Upper lobe of left lung (tissue), 6 donors: Measurements from ENCODE around the gene TSPOAP1. TPM values are rescaled to one million over a fixed set of nuclear protein-coding genes. Genes with fewer than 3 reads are reported as not detected.

Source experiments
- ATAC-seq, 2 donors: fragments of 200-7000 bp; cut with Tn5 transposase; one replicate each; pipeline ENCODE4 v1.9.1; 2022; ENCODE audit warnings: mild to moderate bottlenecking in 2 of 2, moderate library complexity in 2 of 2; ENCODE audit not compliant: low FRiP score in 2 of 2
- DNase-seq, 2 donors: peaks; one replicate each; pipeline ENCODE4 v3.0.0-alpha.2; 2019 to 2020
- H3K27ac ChIP-seq, 4 donors: fragments of 200-600 bp; sonication (generic); one replicate each; pipeline ENCODE4 v1.5.1; 2016 to 2019
- H3K27me3 ChIP-seq, 4 donors: fragments of 200-600 bp; sonication (generic); one replicate each; pipeline ENCODE4 v1.5.1; 2017 to 2019
- H3K36me3 ChIP-seq, 4 donors: fragments of 200-600 bp; sonication (generic); one replicate each; pipeline ENCODE4 v1.5.1; 2016 to 2019
- H3K4me1 ChIP-seq, 4 donors: fragments of 200-600 bp; sonication (generic); one replicate each; pipeline ENCODE4 v1.5.1; 2018 to 2019
- H3K4me3 ChIP-seq, 4 donors: fragments of 200-600 bp; sonication (generic); one replicate each; pipeline ENCODE4 v1.5.1; 2017 to 2019; ENCODE audit warnings: mild to moderate bottlenecking in 2 of 4, moderate library complexity in 1 of 4
- H3K9me3 ChIP-seq, 4 donors: fragments of 200-600 bp; sonication (generic); one replicate each; pipeline ENCODE4 v1.5.1; 2018 to 2019
- EP300 ChIP-seq, 4 donors: sonication (generic); formaldehyde crosslinking; IDR thresholded peaks; one replicate each; pipeline ENCODE4 v1.5.1; 2017; ENCODE audit warnings: antibody characterized with exemption in 4 of 4, control low read depth in 2 of 4
- POLR2A ChIP-seq, 4 donors: fragments of 450-650 bp; IDR thresholded peaks; one replicate each; pipeline ENCODE4 v1.5.1; 2016 to 2017; ENCODE audit warnings: antibody characterized with exemption in 4 of 4, mild to moderate bottlenecking in 2 of 4
- POLR2AphosphoS5 ChIP-seq, 2 donors: sonication (generic); formaldehyde crosslinking; IDR thresholded peaks; one replicate each; pipeline ENCODE4 v1.5.1; 2017; ENCODE audit warnings: antibody characterized with exemption in 2 of 2
- WGBS, 2 donors: methylation state at CpG; one replicate each; pipeline ENCODE4 v1.1.5; 2017 to 2018; 5-methylcytosine and 5-hydroxymethylcytosine counted together
- total RNA-seq, 6 donors: library from RNA; depleted of rRNA in 4 of 6; stranded (reverse); fragments of >200 nt in 4 of 6; gene quantifications; one replicate each; pipeline versions ENCODE4 v1.1.0 to v1.2.1, GENCODE V29; 2016 to 2021
- TF ChIP-seq, protein P1 (sequence below), 6 experiments: fragments of 450-650 bp in 4 of 6; fragments of 200-600 bp in 2 of 6; sonication (generic) in 2 of 6; IDR thresholded peaks; one replicate each; pipeline ENCODE4 v1.5.1; 2016 to 2019; ENCODE audit warnings: antibody characterized with exemption in 6 of 6
- donor health status: DM: no; HTN: no; CAD: no; lungs with moderate emphysema.
- donor health status: DM: no; HTN: yes; CAD: no; lungs with severe emphysema.

TSPOAP1 gene
- total RNA-seq, 6 donors from 2014 or later = 14.0 to 50.3 (median 24.1) TPM

DNA sequence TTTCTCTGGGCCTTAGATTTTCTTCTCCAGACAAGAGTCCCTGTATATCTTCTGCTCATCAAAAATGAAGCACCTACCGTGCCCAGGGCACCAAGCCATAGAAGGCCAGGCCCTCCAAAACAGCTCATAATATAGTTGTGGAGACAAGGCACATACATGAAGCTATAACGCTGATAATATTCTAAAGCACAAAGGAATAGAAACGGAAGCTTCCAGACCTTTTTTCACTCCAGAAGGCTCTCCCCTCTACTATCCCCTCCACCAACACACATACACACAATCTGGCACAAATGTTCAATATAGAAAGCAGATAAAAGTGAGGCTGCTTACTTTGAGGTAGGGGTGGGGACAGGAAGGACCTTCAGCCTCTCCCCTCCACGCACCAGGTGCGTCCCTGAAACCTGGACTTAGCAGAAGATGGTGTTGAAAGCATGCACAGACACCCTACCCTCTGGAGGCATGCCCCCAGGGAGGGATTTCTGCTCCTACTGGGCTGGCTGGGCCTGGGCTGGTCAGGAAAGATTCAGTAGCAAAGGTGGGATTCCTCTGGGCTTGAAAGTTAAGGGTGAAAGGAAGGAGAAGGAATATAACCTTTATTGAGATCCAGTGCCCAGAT lies 37.5 kb upstream of the TSPOAP1 start:
- ATAC-seq (no peak), DNase-seq (no peak)
- WGBS, 2 donors = 69 to 72% methylated on average over 5 of the region's 5 CpGs
- H3K36me3 ChIP-seq = no peaks in the 10 kb centered on the region
- no peak overlapping the region for H3K27ac ChIP-seq
- H3K4me3 ChIP-seq = no peak overlapping the region
- no peaks in the 10 kb centered on the region for H3K9me3 ChIP-seq
- no peaks in the 10 kb centered on the region for H3K27me3 ChIP-seq
- H3K4me1 ChIP-seq = no peaks in the 10 kb centered on the region
- no peak for TF ChIP-seq POLR2AphosphoS5 (IDR thresholded peaks at IDR 0.05)
- TF ChIP-seq POLR2A (IDR thresholded peaks at IDR 0.05) = no peak
- no peak for TF ChIP-seq EP300 (IDR thresholded peaks at IDR 0.05)
- TF ChIP-seq, protein P1, sequence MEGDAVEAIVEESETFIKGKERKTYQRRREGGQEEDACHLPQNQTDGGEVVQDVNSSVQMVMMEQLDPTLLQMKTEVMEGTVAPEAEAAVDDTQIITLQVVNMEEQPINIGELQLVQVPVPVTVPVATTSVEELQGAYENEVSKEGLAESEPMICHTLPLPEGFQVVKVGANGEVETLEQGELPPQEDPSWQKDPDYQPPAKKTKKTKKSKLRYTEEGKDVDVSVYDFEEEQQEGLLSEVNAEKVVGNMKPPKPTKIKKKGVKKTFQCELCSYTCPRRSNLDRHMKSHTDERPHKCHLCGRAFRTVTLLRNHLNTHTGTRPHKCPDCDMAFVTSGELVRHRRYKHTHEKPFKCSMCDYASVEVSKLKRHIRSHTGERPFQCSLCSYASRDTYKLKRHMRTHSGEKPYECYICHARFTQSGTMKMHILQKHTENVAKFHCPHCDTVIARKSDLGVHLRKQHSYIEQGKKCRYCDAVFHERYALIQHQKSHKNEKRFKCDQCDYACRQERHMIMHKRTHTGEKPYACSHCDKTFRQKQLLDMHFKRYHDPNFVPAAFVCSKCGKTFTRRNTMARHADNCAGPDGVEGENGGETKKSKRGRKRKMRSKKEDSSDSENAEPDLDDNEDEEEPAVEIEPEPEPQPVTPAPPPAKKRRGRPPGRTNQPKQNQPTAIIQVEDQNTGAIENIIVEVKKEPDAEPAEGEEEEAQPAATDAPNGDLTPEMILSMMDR (IDR thresholded peaks at IDR 0.05) = no peak

DNA sequence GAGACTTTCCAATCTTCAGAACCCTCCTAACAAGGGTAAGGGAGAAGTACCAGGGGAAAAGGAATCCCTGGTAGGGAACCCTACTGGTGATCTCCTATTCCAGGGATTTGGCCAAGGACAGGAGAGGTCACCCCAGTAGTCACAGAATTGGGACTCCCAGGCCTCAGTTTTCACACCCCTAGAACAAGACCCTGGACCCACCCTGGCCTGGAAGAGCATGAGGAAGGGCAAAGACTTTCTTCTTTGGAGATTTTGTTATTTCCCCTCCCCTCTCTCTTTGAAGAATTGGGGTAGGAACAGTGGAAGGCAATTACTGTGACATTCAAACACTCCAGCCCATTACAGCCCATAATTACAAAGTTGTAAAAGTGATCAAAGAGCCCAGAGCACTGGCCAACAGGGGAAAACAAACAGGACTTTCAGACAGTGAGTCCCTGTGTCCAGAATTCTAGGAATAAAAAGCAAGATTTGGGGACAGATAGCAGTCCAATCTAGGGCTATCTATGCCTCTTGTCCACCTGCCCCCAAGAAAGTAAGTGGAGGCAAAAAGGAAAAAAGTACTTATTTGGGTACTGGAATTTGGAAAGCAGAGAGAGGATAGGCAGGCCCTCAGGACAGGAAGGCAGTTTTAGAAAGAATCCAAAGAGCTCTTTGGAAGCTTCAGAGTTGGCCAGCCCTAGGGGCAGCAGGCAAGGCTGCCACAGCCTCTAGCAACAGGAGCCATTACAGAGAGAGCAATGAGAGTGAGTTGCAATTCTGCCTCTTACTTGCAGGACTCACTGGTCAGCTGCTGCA lies 36.8 kb upstream of the TSPOAP1 start:
- no peak for DNase-seq
- no peaks in the 10 kb centered on the region for H3K9me3 ChIP-seq
- H3K27me3 ChIP-seq = no peaks in the 10 kb centered on the region
- TF ChIP-seq EP300 (IDR thresholded peaks at IDR 0.05) (no peak), POLR2AphosphoS5 (IDR thresholded peaks at IDR 0.05) (no peak), POLR2A (IDR thresholded peaks at IDR 0.05) (no peak)
- TF ChIP-seq, protein P1 (IDR thresholded peaks at IDR 0.05) = no peak
- no peak overlapping the region for H3K27ac ChIP-seq
- H3K36me3 ChIP-seq = no peaks in the 10 kb centered on the region
- H3K4me1 ChIP-seq = no peaks in the 10 kb centered on the region
- H3K4me3 ChIP-seq = no peak overlapping the region
- no peak for ATAC-seq

DNA sequence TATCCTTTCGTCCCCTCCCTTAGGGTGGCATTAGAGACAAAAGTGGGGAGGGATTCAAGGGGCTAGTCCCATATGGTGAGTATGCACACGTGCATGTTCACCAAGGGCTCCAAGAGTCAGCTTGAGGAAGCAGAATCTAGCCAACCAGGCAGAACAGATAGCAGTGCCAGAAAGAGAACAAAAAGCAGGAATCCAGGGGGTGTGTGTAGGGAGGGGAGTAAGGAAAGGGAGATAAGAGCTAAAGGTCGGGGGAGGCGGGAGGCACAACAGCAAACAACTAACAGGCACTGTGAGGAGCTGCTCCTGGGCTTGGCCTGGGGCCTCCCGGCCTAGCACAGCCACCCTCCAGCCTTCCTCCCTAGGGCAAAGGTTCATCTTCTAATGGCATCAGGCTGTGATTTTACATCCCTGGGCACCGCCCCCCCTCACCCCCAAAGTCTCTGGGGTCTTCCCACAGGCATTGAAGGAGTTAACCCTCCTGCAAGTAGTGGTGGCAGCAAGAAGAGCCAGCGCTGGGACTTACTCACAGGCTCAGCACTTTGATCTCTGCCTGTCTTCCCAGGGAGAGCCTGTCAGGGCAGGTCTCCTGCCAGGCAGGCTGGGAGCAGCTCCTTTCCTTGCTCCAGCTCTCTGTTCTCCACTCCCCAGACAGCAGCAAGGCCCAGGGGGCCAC lies 35.8 kb upstream of the TSPOAP1 start:
- H3K27me3 ChIP-seq = no peaks in the 10 kb centered on the region
- WGBS, 2 donors = 65 to 73% methylated on average over 6 to 7 of the region's 7 CpGs
- TF ChIP-seq POLR2A (IDR thresholded peaks at IDR 0.05) (no peak), POLR2AphosphoS5 (IDR thresholded peaks at IDR 0.05) (no peak), EP300 (IDR thresholded peaks at IDR 0.05) (no peak)
- TF ChIP-seq, protein P1 (IDR thresholded peaks at IDR 0.05) = no peak
- H3K4me1 ChIP-seq = no peaks in the 10 kb centered on the region
- no peak overlapping the region for H3K27ac ChIP-seq
- no peaks in the 10 kb centered on the region for H3K9me3 ChIP-seq
- no peak for DNase-seq
- no peak overlapping the region for H3K4me3 ChIP-seq
- peaks cover 0 to 3% (median 0%) of the 10 kb centered on the region in 4 donors for H3K36me3 ChIP-seq
- ATAC-seq = no peak

DNA sequence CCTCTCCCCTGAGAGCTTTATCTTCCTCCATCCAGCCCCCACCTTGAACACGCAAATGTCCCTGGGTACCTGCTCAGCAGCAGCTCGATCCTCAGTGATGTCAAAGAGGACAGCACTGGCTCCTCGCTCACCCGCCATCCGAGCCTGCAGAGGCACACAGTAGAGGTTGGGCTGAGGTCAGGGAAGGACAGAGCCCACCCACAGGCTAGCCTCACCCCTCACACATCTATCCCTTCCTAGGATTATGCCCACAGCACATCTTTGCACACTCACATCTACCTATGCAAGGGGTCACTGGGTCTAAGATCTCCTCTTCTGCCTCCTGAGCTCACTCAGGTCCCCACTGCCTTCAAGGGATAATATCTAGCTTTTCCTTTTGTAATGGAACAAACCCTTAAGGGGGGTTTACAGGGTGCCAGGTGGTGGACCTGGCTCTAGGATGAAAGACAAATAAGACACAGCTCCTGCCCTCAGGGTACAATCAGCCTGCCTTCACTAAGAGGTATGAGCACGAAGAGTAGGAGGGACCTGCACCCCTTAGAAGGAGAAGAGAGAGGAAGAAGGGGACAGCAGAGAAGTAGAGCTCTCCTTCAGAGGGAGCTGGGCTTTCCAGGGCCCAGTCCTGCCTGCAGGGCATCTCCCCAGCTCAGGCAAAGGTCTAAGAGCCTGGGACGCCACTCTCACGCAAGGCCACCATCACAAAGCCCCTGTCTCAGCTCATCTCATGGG lies 35.0 kb upstream of the TSPOAP1 start:
- 85 to 89% methylated on average over 8 of the region's 8 CpGs for WGBS, 2 donors
- Histone ChIP-seq H3K9me3 (no peaks in the 10 kb centered on the region), H3K4me1 (no peaks in the 10 kb centered on the region), H3K27ac (no peak overlapping the region), H3K4me3 (no peak overlapping the region), H3K36me3 (peaks cover 0 to 3% (median 0%) of the 10 kb centered on the region in 4 donors), H3K27me3 (no peaks in the 10 kb centered on the region)
- DNase-seq = no peak
- no peak for ATAC-seq
- TF ChIP-seq POLR2A (IDR thresholded peaks at IDR 0.05) = no peak
